BJ (cell line): ENCODE data around the gene SEMA4C. TPM values are rescaled to one million over a fixed set of nuclear protein-coding genes. Genes with fewer than 3 reads are reported as not detected.

Source experiments
- CTCF ChIA-PET: fragments of 350-600 bp; formaldehyde crosslinking; extraction: SDS; loops from one replicate; lab custom pipeline; 2021; ENCODE audit warnings: antibody characterized with exemption, inconsistent platforms; lab: Yijun Ruan, JAX
- POLR2A ChIA-PET: fragments of 300-600 bp; sonication (Branson Sonifier 250); formaldehyde crosslinking; extraction: SDS; loops from one replicate; lab custom pipeline; 2021; ENCODE audit warnings: antibody characterized with exemption; lab: Charles Lee
- DNase-seq: peaks from one replicate; pipeline ENCODE4 v3.0.0-alpha.2; 2011; ENCODE audit warnings: low read depth
- H3K27me3 ChIP-seq: 2 replicates; pipeline ENCODE4 v1.6.0; 2011; ENCODE audit warnings: low read length; ENCODE audit not compliant: control insufficient read depth, insufficient read depth
- H3K36me3 ChIP-seq: 2 replicates; pipeline ENCODE4 v1.5.1; 2011; ENCODE audit warnings: low read length; ENCODE audit not compliant: control insufficient read depth, insufficient read depth
- H3K4me3 ChIP-seq: 2 replicates; pipeline ENCODE4 v1.5.1; 2011; ENCODE audit warnings: low read depth, mild to moderate bottlenecking, control low read depth, low read length
- CTCF ChIP-seq: IDR thresholded peaks from 2 replicates; pipeline ENCODE4 v1.5.1; 2011; ENCODE audit warnings: low read depth, mild to moderate bottlenecking, control low read depth, inconsistent platforms, low read length, moderate library complexity; ENCODE audit not compliant: insufficient read depth
- polyA plus RNA-seq: library from polyadenylated mRNA; depleted of rRNA; stranded (reverse); fragments of >200 nt; gene quantifications from 2 replicates; pipeline ENCODE4 v1.2.3, GENCODE V29; 2011

SEMA4C gene
- polyA plus RNA-seq, 1 experiment, result 29.7 TPM

- ChIA-PET CTCF (interaction anchor here (1.8 kb wide), 1 partner anchor 55 kb away, joined by 4 read pairs; the partner anchor contains the start of gene ANKRD39), POLR2A (no interaction called here)
- H3K4me3 ChIP-seq, result no peak overlapping the region
- no peaks in the 10 kb centered on the region for H3K36me3 ChIP-seq
- TF ChIP-seq CTCF, result no peak
- peaks cover 2% of the 10 kb centered on the region; the same call in 1 of the 2 replicates for H3K27me3 ChIP-seq
- DNase-seq, result no peak
Observed at GRCh38 chr2:96913117-96913397, 43.2 kb upstream of the SEMA4C start.

- H3K27me3 ChIP-seq, result peaks cover 2% of the 10 kb centered on the region; the same call in 1 of the 2 replicates
- no peak for DNase-seq
- POLR2A ChIA-PET, result no interaction called here
- H3K4me3 ChIP-seq, result no peak overlapping the region
- TF ChIP-seq CTCF, result no peak
- H3K36me3 ChIP-seq, result no peaks in the 10 kb centered on the region
- CTCF ChIA-PET, result interaction anchor here (1.2 to 1.8 kb wide), 2 partner anchors 38 to 55 kb away, joined by 3 to 4 read pairs; partner anchors contain the start of gene ANKRD39
Observed at GRCh38 chr2:96912346-96913116, 42.7 kb upstream of the SEMA4C start.

- H3K36me3 ChIP-seq, result no peaks in the 10 kb centered on the region
- H3K4me3 ChIP-seq, result no peak overlapping the region
- no peak for TF ChIP-seq CTCF
- DNase-seq, result no peak
- ChIA-PET CTCF (no interaction called here), POLR2A (no interaction called here)
- peaks cover 2% of the 10 kb centered on the region; the same call in 1 of the 2 replicates for H3K27me3 ChIP-seq
Observed at GRCh38 chr2:96909611-96910021, 39.7 kb upstream of the SEMA4C start.

DNA sequence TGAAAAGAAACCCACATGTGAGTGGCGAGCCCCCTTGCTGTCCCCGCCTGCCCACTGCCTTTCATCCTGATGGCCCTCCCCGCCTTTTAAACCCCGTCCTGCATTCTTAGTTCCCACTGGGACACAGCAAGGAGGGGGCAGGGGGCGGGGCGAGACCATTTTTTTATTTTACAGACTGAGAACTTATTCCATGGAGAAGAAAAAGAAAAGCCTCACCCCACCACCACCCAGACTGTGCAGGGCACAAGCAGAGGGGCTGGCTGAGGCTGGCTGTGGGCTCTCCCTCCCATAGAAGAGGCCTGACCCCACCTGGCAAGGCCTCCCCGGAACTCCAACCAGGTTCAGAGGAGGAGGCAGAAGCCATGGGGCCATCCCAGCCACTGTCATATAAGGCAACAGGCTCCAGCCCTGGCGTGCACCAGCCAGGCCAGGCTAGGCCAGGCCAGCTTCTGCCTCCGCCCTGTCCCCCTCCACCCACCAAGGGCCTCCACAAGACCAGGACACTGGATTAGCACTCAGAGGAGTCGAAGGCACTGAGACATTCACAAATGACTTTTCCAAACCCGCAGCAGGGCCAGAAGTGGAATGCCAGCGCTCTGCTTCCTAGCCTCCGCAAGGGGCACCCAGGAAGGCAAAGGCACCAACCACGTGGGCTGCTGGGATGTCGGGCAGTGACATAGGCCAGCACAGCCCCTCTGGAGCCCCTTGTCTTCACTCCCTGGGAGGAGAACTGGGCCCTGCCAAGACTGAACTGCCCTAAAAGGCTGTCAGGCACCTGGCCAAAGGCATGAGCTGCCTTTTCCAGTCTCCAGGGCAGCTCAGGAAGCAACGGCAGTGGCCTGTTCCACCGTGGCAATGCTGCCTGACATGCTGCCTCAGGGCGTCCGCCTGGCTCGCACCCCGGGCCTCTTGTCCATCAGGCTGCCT, 37.5 kb upstream of the SEMA4C start:
- H3K27me3 ChIP-seq, result no peaks in the 10 kb centered on the region; the same call in 1 of the 2 replicates
- DNase-seq, result no peak
- H3K4me3 ChIP-seq, result no peak overlapping the region
- POLR2A ChIA-PET, result no interaction called here
- no peak for TF ChIP-seq CTCF
- CTCF ChIA-PET, result interaction anchor here (0.8 to 2.1 kb wide), 6 partner anchors 17 to 50 kb away, joined by 3 to 12 read pairs (median 4); partner anchors contain the start of gene ANKRD39
- H3K36me3 ChIP-seq, result no peaks in the 10 kb centered on the region

- DNase-seq, result no peak
- Histone ChIP-seq H3K4me3 (no peak overlapping the region), H3K36me3 (no peaks in the 10 kb centered on the region), H3K27me3 (no peaks in the 10 kb centered on the region; the same call in 1 of the 2 replicates)
- ChIA-PET POLR2A (no interaction called here), CTCF (interaction anchor here (0.8 to 2.1 kb wide), 6 partner anchors 18 to 49 kb away, joined by 3 to 12 read pairs (median 4); partner anchors contain the start of gene ANKRD39)
- TF ChIP-seq CTCF, result no peak
Observed at GRCh38 chr2:96906729-96907114, 36.8 kb upstream of the SEMA4C start.
